HG03280 (cell line): ENCODE measurements around the gene KRTAP4-5.
"Not testable (repeated sequence)": the region's sequence is repeated elsewhere in the genome, so short reads cannot be mapped to it uniquely, and the experiment has no call there.

ENCODE experiments used
- ATAC-seq: cut with Tn5 transposase; IDR thresholded peaks from one replicate; pipeline ENCODE4 v1.9.1; 2021; ENCODE audit warnings: mild to moderate bottlenecking, moderate library complexity; ENCODE audit not compliant: unreplicated experiment

The KRTAP4-5 gene

DNA sequence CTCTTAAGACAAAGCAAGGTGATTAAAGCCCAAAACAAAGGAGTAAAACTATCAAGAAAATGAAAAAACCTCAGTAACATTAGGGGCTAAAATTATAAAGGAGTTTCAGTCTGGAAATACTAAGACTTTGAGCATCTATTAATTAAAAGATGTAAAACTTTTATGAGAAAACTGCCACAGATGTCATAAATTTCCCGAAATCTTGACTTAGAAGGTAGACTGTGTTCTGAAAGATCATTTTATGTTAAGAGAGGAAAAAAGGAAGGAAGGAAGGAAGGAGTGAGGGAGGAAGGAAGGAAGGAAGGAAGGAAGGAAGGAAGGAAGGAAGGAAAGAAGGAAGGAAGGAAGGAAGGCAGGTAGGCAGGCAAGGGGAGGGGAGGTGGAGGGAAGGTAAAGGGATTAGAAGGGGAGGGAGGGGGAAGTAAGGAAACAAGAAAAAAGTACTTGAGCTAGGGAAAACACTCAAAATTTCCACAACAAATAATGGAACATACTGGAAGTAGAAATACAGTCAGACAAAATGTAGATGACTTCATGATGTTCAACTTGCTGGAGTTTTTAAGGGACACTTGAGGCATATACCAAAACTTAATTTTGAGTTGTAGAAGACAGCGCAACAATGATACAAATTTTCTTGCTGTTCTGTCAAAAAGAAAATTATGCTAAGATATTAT is 2.0 kb downstream of the KRTAP4-5 start:
- no peak for ATAC-seq

DNA sequence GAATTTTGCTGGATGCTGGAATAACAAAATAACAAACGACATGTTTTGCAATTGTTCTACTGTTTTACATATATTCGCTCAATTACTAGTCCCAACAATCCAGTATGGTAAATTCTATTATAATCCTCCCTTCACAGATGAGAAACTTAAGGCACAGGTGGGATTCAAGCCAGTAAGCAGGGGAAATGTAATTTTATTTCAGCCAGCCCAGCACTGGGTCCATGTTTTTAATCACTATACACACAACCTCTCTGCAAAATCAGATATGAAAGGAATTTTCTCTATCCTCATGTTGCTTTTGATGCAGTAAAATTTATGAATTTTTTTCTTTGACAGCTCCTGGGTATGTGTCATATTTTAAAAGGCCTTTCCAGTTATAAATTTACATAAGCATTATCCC is 4.4 kb downstream of the KRTAP4-5 start:
- no peak for ATAC-seq

DNA sequence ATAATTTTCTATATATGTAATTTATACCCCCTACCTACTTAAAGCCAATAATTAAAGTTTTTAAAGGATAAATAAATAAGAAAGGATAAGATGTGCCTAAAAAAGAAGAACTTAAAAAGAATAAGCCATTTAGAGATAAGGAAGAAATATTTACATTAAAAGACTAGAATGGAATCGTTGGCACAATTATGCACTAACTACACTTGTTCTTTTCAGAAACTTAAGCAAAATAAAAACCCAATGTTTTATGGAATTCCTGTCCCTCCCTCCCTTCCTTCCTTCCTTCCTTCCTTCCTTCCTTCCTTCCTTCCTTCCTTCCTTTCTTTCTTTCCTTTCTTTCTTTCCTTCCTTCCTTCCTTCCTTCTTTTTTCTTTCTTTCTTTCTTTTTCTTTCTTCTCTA is 4.8 kb downstream of the KRTAP4-5 start:
- ATAC-seq, result no peak

DNA sequence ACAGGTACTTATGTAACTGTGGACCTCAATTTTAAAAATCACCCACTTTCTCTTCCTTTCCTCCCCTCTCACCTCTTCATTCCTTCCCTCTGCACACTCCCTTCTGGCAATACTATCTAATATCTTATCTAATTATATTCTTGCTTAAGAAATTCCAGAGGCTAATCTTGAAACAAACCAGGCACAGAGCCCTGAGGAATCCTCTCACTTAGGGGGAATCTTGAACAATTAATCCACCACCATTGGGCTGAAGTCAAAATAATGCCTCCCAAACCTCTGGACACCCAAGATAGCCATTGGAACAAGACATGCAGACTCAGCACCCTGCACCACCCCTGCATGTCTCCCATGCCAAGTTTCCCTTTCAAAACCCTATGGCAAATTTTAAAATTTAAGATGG is 8.3 kb downstream of the KRTAP4-5 start:
- no peak for ATAC-seq

DNA sequence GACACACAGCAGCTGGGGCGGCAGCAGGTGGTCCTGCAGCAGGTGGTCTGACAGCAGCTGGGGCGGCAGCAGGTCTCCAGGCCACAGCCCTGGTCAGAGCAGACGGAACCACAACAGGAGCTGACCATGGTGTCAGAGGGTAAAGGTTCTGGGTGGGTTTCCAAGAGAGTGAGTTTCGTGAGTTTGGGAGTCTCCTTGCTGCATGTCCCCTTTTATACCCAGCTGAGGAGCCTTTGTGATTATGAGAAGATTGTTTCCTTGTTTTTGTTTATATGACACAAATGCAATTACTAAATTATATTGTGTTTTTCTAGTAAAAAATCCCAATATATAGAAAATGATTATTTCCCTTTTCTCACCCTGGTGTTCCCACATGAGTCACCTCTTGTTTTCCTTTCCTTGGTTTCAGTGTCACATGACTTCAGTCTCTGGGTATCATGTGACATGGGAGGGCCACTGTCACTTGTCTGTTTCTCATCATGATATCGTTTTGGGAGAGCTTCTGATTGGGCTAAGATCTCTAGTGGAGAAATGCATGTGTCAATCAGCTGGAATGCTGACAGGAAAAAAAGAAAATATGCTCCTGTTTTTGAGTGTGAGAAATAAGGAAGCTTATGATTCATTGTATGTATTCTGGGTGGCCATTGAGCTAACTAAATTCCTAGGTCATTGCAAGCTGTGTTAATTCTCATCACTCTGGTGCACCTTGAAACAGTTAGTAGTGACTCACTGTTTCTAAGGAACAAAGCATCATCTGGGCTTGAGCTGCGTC is 9.1 kb downstream of the KRTAP4-5 start, which contains the start of gene KRTAP4-6:
TSS of gene KRTAP4-6 (minus strand) at position 185 of the 772 bp plus-strand sequence. CDS start at position 128, 57 bp downstream.
- no peak for ATAC-seq

DNA sequence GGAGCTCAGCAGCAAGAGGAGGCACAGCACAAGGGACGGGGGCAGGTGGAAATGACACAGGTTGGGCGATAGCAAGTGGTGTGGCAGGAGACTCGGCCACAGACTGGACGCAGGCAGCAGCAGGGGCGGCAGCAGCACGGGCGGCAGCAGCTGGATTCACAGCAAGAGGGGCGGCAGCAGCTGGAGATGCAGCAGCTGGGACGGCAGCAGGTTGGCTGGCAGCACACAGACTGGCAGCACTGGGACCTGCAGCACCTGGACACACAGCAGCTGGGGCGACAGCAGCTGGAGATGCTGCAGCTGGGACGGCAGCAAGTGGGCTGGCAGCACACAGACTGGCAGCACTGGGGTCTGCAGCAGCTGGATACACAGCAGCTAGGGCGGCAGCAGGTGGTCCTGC is 9.8 kb downstream of the KRTAP4-5 start:
- not testable (repeated sequence) for ATAC-seq

DNA sequence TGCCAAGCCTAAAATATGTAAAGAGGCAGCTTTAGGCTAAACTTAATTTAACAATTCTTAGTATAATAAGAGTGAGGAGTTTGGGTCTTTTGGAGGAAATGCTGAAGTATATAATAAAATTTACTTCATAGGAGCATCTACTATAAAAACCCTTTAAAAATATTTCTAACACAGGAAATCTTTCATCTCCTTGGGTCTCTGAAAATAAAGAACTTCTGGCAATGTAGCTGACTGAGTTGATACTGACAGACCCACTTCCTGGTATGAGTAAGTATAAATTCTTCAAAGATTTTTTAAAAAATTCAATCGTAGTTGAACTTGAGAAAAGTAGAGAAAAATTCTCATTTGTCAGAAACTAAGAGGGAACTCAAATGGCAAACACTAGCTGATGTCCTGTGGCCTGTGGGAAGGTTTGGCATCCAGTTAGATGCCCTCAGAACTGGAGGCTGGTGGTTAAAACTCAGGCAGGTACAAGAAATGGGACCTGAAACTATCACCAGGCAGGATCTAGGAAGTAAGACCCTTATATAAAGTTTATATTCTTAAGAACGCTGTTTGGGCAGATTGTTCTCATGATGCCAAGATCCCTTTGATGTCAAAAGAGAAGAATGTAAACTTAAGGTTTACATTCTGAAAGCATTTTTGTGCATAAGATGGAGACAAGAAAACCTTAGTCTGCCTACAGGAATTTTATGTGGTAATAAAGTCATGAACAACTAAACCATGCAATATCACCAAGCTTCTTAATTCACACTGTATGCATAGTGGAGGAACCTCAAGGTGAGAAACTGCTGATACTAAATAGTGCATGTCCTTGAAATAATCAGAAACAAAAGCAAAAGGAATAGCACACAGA is 15.5 kb downstream of the KRTAP4-5 start:
- ATAC-seq, result no peak

DNA sequence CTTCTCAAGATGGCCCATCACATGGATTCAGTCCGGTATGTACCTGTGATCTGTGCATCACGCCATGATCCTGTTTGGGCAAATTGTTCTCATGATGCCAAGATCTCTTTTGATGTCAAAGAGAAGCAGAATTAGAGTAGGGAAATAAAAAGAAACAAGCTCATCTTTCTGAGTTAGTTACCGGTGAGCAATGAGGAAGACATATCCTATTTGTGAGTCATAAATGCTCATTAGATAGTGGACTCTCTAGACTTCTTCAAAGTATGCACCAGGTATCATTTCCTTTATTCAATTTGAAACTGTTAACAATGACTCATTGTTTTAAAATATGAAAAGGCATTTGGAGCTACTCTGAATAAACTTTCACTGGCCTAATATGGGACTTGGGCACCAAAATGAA is 17.6 kb downstream of the KRTAP4-5 start:
- ATAC-seq, result no peak

DNA sequence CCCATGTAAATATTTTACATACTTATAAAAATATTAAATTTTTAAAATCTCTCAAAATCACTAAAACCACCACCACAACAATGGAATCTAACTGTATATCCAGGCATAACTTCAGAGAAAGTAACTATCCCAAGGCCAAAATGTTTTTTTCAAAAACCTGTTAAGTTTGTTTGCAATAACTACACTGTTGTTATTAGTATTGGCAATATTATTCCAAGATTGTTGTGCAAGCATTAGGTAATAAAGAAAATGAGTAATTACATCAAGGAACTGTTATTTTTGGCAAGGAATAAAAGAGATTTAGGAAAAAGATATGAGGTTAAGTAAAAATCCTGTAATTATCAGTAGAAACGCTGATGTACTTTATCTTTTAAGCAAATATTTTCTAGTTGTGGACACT is 22.3 kb downstream of the KRTAP4-5 start:
- no peak for ATAC-seq

DNA sequence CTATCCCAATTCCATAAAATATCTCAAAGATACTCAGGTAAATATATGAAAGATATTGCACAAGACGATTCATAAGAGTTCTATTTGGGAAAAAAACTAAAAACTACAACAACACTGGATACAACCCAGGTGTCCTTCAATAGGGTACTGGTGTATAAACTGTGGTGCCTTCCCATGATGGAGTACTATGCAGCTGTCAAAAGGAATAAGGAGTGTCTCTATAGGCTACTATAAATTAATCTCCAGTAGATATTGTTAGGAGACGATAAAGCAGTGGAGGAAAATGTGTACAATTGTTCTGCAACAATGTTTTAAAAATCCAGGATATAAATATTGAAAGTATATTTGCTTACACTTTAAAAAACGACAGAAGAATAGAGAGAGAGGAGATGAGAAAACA is 23.2 kb downstream of the KRTAP4-5 start:
- no peak for ATAC-seq

DNA sequence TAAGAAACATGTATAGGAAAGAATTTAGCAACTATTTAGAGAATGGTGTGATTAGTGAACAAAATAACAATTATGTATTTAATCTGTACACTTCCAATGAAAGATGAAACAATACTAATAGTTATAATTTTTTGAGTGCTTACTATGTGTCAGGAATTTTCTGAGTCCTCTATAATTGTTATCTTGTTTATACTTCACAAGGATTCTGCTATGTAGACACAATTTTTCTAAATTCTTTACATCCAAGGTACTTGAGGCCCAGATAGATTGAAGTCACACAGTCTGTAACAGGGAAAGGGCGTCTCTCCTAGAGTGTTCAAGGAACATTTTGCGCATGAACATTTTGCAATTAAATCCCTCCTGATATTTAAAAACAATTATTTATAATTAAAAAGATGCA is 24.6 kb downstream of the KRTAP4-5 start:
- no peak for ATAC-seq

DNA sequence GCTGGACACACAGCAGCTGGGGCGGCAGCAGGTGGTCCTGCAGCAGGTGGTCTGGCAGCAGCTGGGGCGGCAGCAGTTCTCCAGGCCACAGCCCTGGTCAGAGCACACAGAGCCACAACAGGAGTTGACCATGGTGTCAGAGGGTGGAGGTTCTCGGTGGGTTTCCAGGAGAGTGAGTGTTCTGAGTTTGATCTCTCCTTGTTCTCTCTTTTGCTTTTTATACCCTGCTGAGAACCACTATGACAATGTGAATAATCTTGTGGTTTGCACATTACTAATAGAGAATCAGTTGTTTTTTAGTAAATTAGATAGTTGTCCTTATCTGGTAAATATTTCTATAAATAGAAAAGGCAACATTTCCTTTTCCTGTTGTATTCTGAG is 25.6 kb downstream of the KRTAP4-5 start, which contains the start of gene KRTAP4-12:
TSS of gene KRTAP4-12 (minus strand) at position 192 of the 381 bp plus-strand sequence. CDS start at position 132, 60 bp downstream.
- ATAC-seq, result not testable (repeated sequence)

DNA sequence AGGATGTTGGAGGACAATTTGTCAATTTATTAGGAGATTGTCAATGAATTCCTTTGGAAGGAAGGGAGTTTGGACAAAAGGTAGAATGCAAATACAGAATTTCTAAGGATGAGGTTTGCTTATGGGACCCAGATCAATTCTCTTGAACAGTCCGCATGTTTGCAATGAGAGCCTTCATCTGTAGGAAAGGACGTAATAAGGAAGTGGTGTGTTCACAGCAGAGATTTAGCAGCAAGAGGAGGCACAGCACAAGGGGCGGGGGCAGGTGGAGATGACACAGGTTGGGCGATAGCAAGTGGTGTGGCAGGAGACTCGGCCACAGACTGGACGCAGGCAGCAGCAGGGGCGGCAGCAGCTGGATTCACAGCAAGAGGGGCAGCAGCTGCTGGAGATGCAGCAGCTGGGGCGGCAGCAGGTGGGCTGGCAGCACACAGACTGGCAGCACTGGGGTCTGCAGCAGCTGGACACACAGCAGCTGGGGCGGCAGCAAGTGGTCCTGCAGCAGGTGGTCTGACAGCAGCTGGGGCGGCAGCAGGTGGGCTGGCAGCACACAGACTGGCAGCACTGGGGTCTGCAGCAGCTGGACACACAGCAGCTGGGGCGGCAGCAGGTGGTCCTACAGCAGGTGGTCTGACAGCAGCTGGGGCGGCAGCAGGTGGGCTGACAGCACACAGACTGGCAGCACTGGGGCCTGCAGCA is 26.2 kb downstream of the KRTAP4-5 start:
- ATAC-seq, result not testable (repeated sequence)

DNA sequence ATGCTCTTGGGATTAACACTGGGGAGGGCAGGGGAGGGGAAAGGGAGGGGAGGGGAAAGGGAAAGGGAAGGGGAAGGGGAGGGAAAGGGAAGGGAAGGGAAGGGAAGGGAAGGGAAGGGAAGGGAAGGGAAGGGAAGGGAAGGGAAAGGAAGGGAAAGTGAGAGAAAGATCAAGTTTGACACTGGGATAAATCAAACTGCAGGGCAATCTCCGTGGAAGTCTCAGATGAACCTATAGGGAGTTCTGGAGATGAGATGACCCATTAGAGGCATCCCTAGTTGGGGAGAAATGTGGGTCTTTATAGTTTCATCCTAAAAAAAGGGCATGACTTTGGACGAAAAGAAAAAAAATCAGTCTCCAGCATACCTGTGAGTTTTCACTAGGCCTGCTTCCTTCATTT is 27.9 kb downstream of the KRTAP4-5 start:
- ATAC-seq, result no peak

DNA sequence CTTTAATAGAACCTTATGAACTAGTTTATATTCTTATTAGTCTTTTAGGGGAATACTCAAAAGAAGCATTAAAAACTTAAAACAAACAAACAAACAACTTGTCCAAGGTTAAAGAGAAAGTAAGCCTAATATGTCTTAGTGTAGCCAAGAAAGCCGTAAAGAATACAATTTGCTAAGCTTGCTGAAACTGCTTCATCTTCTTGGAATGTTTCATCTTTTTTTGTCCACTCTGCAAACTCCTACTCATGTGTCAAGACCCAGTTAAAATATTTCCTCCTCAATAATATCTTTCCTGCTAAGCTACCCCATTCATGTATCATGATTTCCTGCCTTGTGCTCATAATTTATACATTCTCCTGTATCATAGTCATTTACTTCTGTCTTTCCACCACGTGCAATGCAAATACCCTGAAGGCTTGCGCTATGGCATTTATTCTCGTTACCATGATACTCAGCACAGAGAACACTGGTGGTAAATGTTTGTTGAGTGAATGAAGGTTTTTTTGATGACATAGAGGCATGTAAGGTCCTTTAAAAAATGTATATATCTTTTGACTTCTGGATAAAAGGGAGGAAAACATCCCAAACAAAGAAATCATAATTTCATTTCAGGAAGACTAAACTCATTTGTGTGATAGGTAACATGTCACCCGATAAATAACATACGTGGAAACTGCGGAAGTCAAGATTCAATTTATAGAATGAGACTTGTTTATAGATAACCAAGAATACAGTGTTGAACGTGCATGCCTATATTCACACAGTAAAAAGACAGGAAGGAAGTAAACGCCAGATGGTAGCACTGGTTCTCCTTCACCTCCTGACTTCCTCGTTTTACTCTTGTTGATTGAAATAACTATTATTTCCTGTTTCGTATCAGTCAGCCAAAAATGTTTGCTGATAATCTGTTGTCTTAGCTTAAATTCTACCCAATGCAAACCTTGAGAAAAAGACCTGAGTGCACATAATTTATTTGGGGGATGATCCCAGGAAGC is 29.6 kb downstream of the KRTAP4-5 start:
- not testable (repeated sequence) for ATAC-seq

DNA sequence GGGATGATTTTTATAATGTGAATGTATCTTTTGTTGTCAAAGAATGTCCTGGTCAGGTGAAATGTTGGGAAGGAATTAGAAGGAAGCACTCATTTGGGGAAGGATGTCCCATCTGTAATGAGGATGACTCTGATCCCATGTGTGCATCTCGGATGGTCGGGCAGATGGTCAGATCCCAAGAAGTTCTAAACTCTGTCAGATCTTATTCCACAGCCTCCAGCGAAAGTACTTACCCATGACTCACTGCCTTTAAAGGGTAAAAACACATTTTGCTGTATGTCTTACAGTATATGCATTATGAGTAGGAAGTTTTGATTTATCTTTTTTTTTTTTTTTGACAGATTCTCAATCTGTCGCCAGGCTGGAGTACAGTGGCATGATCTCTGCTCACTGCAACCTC is 30.9 kb downstream of the KRTAP4-5 start:
- ATAC-seq, result no peak

DNA sequence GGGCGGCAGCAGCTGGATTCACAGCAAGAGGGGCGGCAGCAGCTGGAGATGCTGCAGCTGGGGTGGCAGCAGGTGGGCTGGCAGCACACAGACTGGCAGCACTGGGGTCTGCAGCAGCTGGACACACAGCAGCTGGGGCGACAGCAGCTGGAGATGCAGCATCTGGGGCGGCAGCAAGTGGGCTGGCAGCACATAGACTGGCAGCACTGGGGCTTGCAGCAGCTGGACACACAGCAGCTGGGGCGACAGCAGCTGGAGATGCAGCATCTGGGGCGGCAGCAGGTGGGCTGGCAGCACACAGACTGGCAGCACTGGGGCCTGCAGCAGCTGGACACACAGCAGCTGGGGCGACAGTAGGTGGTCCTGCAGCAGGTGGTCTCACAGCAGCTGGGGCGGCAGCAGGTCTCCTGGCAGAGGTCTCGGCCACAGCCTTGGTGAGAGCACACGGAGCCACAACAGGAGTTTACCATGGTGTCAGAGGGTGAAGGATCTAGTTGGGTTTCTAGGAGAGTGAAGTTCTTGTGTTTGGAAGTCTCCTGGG is 31.7 kb downstream of the KRTAP4-5 start, which contains the start of gene KRTAP4-11:
TSS of gene KRTAP4-11 (minus strand) at position 528 of the 541 bp plus-strand sequence. CDS start at position 470, 58 bp downstream.
- not testable (repeated sequence) for ATAC-seq

DNA sequence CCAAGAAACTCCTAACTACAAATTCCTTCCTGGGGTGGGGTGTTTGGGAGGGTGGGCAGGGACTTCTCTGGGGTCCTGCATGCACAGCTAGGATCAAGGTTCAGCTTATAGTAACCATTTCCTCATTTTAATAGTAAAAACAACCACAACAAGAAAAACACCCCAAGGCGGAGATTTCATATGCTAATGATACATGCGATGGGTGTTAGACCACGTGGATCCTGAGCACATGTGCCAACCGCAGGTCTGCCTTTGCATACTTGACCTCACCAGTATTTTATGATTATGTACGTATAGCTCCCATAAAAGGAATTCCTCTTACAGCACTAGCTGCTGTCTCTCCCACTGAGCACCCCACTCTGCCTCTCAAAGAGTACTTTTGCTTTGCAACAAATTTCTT is 33.3 kb downstream of the KRTAP4-5 start:
- ATAC-seq, result no peak
